Measurements from ENCODE around the gene GLS. TPM values are rescaled to one million over a fixed set of nuclear protein-coding genes. Genes with fewer than 3 reads are reported as not detected.
"Not testable (repeated sequence)": the region's sequence is repeated elsewhere in the genome, so short reads cannot be mapped to it uniquely, and the experiment has no call there.

GLS gene
- total RNA-seq, 1 experiment from 2014 or later, result 97.4 TPM

DNA sequence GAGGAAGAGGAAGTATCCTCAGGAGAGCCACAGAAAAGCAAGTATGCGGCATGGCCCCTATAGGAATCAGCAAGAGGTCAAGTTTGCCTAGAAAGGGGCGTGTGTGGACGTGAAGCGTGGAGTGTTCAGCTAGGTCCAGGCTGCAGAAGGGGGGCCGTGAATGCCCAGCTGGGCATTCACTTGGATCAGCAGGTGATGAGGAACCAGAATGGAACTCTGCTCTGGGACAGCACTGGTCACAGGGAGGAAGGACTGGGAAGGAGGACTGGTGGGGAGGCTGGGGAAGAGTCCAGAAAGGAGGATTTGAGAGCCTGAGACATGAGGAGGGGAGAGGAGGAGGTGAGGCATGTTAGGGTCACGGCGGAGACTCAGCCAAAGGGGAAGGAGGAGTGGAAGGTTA is 113.5 kb downstream of the GLS start:
- Histone ChIP-seq H3K4me2 (ENCODE audit: low read length) (no peak overlapping the region), H3K79me2 (ENCODE audit: insufficient read depth, low read length) (no peaks in the 10 kb centered on the region), H3K4me3 (replicated peaks in 1 of 2; ENCODE audit: low read depth in 1 of 2, low read length in 2 of 2) (no peak overlapping the region), H3K36me3 (ENCODE audit: control insufficient read depth in 1 of 2, insufficient read depth in 2 of 2, low read length in 2 of 2) (peaks cover 56 to 64% of the 10 kb centered on the region in 2 experiments), H3K4me1 (ENCODE audit: control insufficient read depth in 1 of 2, insufficient read depth in 2 of 2, low read length in 2 of 2) (no peaks in the 10 kb centered on the region), H3K27me3 (ENCODE audit: insufficient read depth, low read length) (no peaks in the 10 kb centered on the region), H2AFZ (ENCODE audit: low read depth, low read length, poor library complexity, severe bottlenecking) (no peak overlapping the region), H3K27ac (ENCODE audit: low read depth, low read length) (no peak overlapping the region), H3K9me2 (ENCODE audit: insufficient read depth) (no peaks in the 10 kb centered on the region), H3K9ac (ENCODE audit: low read length) (no peak overlapping the region), H4K20me1 (ENCODE audit: insufficient read depth) (no peaks in the 10 kb centered on the region), H3K9me3 (ENCODE audit: control insufficient read depth in 1 of 2, insufficient read depth in 1 of 2, low read depth in 1 of 2, low read length in 2 of 2) (no peaks in the 10 kb centered on the region)
- ChIA-PET CTCF (no interaction called here), RAD21 (ENCODE audit: low non-redundant PET in 1 of 2, low total read pairs in 2 of 2, uncharacterized antibody in 2 of 2, unreplicated experiment in 2 of 2) (no interaction called here), POLR2A (no interaction called here)
- intact Hi-C loops (cut with micrococcal nuclease), result no loop called here
- ATAC-seq (no peak), DNase-seq (ENCODE audit: low read depth, low spot score) (no peak)
- TF ChIP-seq, protein P1, sequence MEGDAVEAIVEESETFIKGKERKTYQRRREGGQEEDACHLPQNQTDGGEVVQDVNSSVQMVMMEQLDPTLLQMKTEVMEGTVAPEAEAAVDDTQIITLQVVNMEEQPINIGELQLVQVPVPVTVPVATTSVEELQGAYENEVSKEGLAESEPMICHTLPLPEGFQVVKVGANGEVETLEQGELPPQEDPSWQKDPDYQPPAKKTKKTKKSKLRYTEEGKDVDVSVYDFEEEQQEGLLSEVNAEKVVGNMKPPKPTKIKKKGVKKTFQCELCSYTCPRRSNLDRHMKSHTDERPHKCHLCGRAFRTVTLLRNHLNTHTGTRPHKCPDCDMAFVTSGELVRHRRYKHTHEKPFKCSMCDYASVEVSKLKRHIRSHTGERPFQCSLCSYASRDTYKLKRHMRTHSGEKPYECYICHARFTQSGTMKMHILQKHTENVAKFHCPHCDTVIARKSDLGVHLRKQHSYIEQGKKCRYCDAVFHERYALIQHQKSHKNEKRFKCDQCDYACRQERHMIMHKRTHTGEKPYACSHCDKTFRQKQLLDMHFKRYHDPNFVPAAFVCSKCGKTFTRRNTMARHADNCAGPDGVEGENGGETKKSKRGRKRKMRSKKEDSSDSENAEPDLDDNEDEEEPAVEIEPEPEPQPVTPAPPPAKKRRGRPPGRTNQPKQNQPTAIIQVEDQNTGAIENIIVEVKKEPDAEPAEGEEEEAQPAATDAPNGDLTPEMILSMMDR (IDR thresholded peaks at IDR 0.05 in 2 of 3, conservative IDR thresholded peaks at IDR 0.05 in 1 of 3; ENCODE audit: borderline replicate concordance in 1 of 3, insufficient read depth in 1 of 3, low read depth in 2 of 3, low read length in 2 of 3), result no peak
- TF ChIP-seq EZH2 (IDR thresholded peaks at IDR 0.05), result no peak
- no TSS peak for BruUV-seq (replicated peaks)

DNA sequence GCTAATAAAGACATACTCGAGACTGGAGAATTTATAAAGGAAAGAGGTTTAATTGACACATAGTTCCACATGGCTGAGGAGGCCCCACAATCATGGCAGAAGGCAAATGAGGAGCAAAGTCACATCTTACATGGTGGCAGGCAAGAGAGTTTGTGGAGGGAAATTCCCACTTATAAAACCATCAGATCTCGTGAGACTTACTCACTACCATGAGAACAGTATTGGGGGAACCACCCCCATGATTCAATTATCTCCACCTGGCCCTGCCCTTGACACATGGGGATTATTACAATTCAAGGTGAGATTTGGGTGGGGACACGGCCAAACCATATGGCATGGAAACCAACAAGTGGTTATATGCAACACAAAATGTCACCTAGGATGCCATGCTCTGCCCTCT is 114.7 kb downstream of the GLS start:
- DNase-seq (ENCODE audit: low read depth, low spot score); H3K4me1 ChIP-seq (ENCODE audit: control insufficient read depth in 1 of 2, insufficient read depth in 2 of 2, low read length in 2 of 2); H2AFZ ChIP-seq (ENCODE audit: low read depth, low read length, poor library complexity, severe bottlenecking); H3K9me2 ChIP-seq (ENCODE audit: insufficient read depth); RAD21 ChIA-PET (ENCODE audit: low non-redundant PET in 1 of 2, low total read pairs in 2 of 2, uncharacterized antibody in 2 of 2, unreplicated experiment in 2 of 2); H3K4me2 ChIP-seq (ENCODE audit: low read length); intact Hi-C loops (cut with micrococcal nuclease); BruUV-seq (replicated peaks); H3K4me3 ChIP-seq (replicated peaks in 1 of 2; ENCODE audit: low read depth in 1 of 2, low read length in 2 of 2); H3K9ac ChIP-seq (ENCODE audit: low read length); CTCF ChIA-PET; H3K9me3 ChIP-seq (ENCODE audit: control insufficient read depth in 1 of 2, insufficient read depth in 1 of 2, low read depth in 1 of 2, low read length in 2 of 2); H3K27me3 ChIP-seq (ENCODE audit: insufficient read depth, low read length); H3K27ac ChIP-seq (ENCODE audit: low read depth, low read length); POLR2A ChIA-PET; H4K20me1 ChIP-seq (ENCODE audit: insufficient read depth); ATAC-seq; H3K79me2 ChIP-seq (ENCODE audit: insufficient read depth, low read length): not testable (repeated sequence)
- peaks cover 55 to 64% of the 10 kb centered on the region in 2 experiments for H3K36me3 ChIP-seq (ENCODE audit: control insufficient read depth in 1 of 2, insufficient read depth in 2 of 2, low read length in 2 of 2)

Data from HCT116 (cell line).